ENCODE measurements around the gene UVRAG.

- no peak for TF ChIP-seq CTCF (IDR thresholded peaks at IDR 0.05)
- TF ChIP-seq EZH2 (IDR thresholded peaks at IDR 0.05) = no peak
Observed at GRCh38 chr11:75793966-75794365, 21.0 kb upstream of the UVRAG start.

Measured in neural progenitor cell (in vitro differentiated cells).